Osteoblast (primary cell): ENCODE data around the gene MED20. TPM values are rescaled to one million over a fixed set of nuclear protein-coding genes. Genes with fewer than 3 reads are reported as not detected.

Experiments
- DNase-seq: peaks from one replicate; pipeline ENCODE4 v3.0.0; 2011; ENCODE audit warnings: low spot score, mixed read lengths; ENCODE audit not compliant: insufficient read length; ENCODE audit errors: missing footprints
- H2AFZ ChIP-seq: 2 replicates; pipeline ENCODE4 v1.6.0; 2011; ENCODE audit warnings: mild to moderate bottlenecking, low read length
- H3K27ac ChIP-seq: 2 replicates; pipeline ENCODE4 v1.5.1; 2011; ENCODE audit warnings: mild to moderate bottlenecking, low read depth, low read length, moderate library complexity
- H3K27me3 ChIP-seq: 2 replicates; pipeline ENCODE4 v1.6.0; 2012; ENCODE audit warnings: mild to moderate bottlenecking, control low read depth, inconsistent platforms, low read length, moderate library complexity; ENCODE audit not compliant: insufficient read depth
- H3K36me3 ChIP-seq: 2 replicates; pipeline ENCODE4 v1.5.1; 2011; ENCODE audit warnings: mild to moderate bottlenecking, low read length, control low read depth, moderate library complexity; ENCODE audit not compliant: insufficient read depth
- H3K4me1 ChIP-seq: 2 replicates; pipeline ENCODE4 v1.5.1; 2011; ENCODE audit warnings: mild to moderate bottlenecking, low read length, control low read depth, moderate library complexity; ENCODE audit not compliant: insufficient read depth
- H3K4me2 ChIP-seq: 2 replicates; pipeline ENCODE4 v1.6.0; 2011; ENCODE audit warnings: mild to moderate bottlenecking, low read length; ENCODE audit not compliant: insufficient read depth
- H3K4me3 ChIP-seq: fragments of 200-600 bp; sonication (generic); 3 replicates; pipeline ENCODE4 v1.5.1; 2012; ENCODE audit warnings: mild to moderate bottlenecking, low read length, inconsistent platforms; ENCODE audit not compliant: insufficient read depth
- H3K79me2 ChIP-seq: 2 replicates; pipeline ENCODE4 v1.6.0; 2012; ENCODE audit warnings: mild to moderate bottlenecking, low read length, control low read depth, inconsistent platforms; ENCODE audit not compliant: insufficient read depth
- H3K9me3 ChIP-seq: 2 replicates; pipeline ENCODE4 v1.5.1; 2011; ENCODE audit warnings: low read depth, low read length, control low read depth
- H4K20me1 ChIP-seq: 2 replicates; pipeline ENCODE4 v1.6.0; 2012; ENCODE audit warnings: mild to moderate bottlenecking, low read length, control low read depth; ENCODE audit not compliant: insufficient read depth
- total RNA-seq: library from RNA; depleted of rRNA; stranded (reverse); fragments of >200 nt; gene quantifications from 2 replicates; pipeline ENCODE4 v1.2.3, GENCODE V29; 2012
- TF ChIP-seq, protein P1 (sequence below): IDR thresholded peaks from 2 replicates; pipeline ENCODE4 v1.5.1; 2011; ENCODE audit warnings: mild to moderate bottlenecking, low read depth, low read length, moderate library complexity; ENCODE audit errors: extremely low read depth

The MED20 gene, protein sequence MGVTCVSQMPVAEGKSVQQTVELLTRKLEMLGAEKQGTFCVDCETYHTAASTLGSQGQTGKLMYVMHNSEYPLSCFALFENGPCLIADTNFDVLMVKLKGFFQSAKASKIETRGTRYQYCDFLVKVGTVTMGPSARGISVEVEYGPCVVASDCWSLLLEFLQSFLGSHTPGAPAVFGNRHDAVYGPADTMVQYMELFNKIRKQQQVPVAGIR
- total RNA-seq = 27.4 and 30.8 TPM in 2 replicates

DNA sequence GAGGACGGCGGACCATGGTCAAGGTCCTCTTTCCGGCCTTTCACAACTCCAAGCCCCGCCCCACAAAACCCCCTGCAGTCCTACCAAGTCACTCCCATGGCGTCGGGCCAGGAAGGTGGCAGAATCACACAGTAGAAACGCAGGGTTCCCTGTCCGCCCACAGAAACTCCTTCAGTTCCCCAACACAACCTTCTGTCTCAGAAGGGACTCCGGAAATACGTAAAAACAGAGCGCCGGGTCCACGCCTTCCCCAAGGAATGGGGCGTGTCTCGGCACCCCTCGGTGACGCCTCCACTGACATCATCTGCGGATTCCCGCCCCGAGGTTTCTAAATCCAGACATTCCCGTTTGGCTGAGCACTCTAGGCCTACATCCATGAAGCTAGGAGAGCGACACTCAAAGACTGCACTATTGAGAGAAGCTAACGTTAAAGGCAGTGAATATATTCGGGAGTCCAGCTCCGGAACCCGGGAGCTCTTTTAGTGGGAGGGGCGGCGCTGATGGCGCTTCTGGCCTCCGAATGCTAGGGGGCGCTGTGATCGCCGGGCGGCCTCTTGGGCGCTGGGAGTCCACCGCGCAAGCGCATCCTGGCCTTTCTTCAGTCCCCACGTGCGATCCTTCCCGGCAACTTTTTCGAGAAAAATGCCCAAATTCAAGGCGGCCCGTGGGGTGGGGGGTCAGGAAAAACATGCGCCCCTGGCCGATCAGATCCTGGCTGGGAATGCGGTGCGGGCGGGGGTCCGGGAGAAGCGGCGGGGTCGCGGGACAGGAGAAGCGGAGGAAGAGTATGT is at the start of gene MED20, which contains the start of gene BYSL:
MED20 (minus strand) TSS at position 219 of the 791 bp plus-strand sequence; CDS start at position 98, 121 bp downstream.
BYSL (plus strand) TSS at position 579 of the 791 bp plus-strand sequence; CDS start at position 643, 64 bp downstream.
- Histone ChIP-seq H2AFZ (peak within 1 kb of the TSS; percentile 98), H3K9me3 (no peaks in the 10 kb centered on the region), H3K79me2 (peaks cover 74% of the 10 kb centered on the region), H4K20me1 (peaks cover 15% of the 10 kb centered on the region), H3K27ac (peak within 1 kb of the TSS; percentile 99), H3K4me1 (peaks cover 44% of the 10 kb centered on the region), H3K36me3 (peaks cover 21% of the 10 kb centered on the region), H3K27me3 (no peaks in the 10 kb centered on the region), H3K4me2 (peak within 1 kb of the TSS; percentile 99), H3K4me3 (peak within 1 kb of the TSS; percentile 94)
- peak; percentile 98 for DNase-seq
- TF ChIP-seq, protein P1, sequence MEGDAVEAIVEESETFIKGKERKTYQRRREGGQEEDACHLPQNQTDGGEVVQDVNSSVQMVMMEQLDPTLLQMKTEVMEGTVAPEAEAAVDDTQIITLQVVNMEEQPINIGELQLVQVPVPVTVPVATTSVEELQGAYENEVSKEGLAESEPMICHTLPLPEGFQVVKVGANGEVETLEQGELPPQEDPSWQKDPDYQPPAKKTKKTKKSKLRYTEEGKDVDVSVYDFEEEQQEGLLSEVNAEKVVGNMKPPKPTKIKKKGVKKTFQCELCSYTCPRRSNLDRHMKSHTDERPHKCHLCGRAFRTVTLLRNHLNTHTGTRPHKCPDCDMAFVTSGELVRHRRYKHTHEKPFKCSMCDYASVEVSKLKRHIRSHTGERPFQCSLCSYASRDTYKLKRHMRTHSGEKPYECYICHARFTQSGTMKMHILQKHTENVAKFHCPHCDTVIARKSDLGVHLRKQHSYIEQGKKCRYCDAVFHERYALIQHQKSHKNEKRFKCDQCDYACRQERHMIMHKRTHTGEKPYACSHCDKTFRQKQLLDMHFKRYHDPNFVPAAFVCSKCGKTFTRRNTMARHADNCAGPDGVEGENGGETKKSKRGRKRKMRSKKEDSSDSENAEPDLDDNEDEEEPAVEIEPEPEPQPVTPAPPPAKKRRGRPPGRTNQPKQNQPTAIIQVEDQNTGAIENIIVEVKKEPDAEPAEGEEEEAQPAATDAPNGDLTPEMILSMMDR = peak; percentile 99

DNA sequence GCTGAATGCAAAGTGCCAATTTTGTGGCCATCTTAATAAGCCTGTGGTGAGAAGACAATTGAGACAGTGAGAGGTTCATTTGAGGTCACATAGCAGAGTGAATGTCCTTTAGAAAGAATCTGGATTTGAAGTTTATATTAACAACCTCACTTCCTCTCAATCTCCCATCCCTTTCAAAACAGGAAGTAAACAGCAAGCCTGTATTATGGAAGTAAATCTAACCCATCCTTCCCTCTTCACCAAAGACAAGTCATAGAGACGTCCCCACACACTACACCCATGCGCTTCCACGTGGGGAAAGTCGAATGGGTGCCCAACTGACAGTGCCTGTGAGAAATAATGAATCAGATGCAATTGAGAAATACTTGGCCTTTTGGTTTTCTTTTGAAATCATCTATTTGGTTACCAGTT is 49.5 kb upstream of the MED20 start:
- H3K9me3 ChIP-seq = no peaks in the 10 kb centered on the region
- peak overlapping the region; percentile 86 for H2AFZ ChIP-seq
- H3K4me3 ChIP-seq = no peak overlapping the region
- H3K4me1 ChIP-seq = peaks cover 23% of the 10 kb centered on the region
- H3K36me3 ChIP-seq = no peaks in the 10 kb centered on the region
- H3K27me3 ChIP-seq = no peaks in the 10 kb centered on the region
- H3K4me2 ChIP-seq = peak overlapping the region; percentile 65
- TF ChIP-seq, protein P1 = no peak
- no peaks in the 10 kb centered on the region for H4K20me1 ChIP-seq
- peak overlapping the region; percentile 37 for H3K27ac ChIP-seq
- peak; percentile 91 for DNase-seq
- no peaks in the 10 kb centered on the region for H3K79me2 ChIP-seq

DNA sequence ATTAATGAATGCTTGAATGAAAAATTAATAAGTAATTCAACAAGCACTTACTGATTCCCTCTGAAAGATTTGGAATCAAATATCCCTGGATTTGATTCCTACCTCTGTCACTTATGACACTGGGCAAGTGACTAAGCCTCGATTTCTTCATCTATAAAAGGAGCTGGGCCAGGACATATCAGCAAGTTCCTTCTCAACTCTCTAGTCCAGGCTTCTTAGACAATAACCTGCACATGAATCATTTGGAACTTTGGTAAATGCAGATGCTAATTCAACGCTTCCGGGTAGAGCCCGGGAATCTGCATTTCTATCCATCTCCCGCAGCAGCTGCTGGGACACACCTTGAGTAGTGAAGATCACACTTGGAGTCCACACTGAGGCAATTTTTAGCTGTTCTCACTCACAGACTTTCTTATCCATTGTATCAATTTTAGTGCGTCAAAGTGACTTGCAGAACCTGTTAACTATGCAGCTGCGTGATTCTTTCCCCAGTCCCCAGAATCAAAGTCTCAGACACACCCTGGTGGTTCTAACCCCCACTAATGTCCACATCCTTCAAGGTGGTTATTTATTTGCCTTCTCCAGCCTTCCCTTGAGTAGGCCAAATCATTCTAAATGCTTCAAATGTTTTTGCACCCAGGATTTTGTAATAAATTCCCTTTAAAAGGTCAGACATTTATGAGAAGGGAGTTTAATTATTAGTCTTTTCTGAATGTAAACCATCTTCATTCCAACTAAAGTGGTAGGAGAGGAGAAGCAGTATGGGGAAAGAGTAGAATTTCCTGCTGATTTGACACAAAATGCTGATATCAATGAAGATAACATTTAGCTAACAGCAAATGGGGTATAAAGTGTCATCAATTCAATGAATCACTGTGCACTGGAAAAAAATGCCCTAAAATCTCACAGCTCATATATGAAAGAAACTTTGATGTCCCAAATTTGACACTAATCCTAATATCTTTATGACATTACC is 46.7 kb upstream of the MED20 start:
- H3K27ac ChIP-seq = peak overlapping the region; percentile 28
- no peaks in the 10 kb centered on the region for H3K79me2 ChIP-seq
- TF ChIP-seq, protein P1 = no peak
- H2AFZ ChIP-seq = no peak overlapping the region
- H3K4me2 ChIP-seq = no peak overlapping the region
- no peaks in the 10 kb centered on the region for H3K36me3 ChIP-seq
- peaks cover 23% of the 10 kb centered on the region for H3K4me1 ChIP-seq
- H3K27me3 ChIP-seq = no peaks in the 10 kb centered on the region
- H3K9me3 ChIP-seq = no peaks in the 10 kb centered on the region
- no peak overlapping the region for H3K4me3 ChIP-seq
- H4K20me1 ChIP-seq = no peaks in the 10 kb centered on the region
- peak; percentile 88 for DNase-seq
